K562 (cell line): Measurements from ENCODE around the gene WDR27. TPM values are rescaled to one million over a fixed set of nuclear protein-coding genes. Genes with fewer than 3 reads are reported as not detected.
A peak's percentile ranks its signal among the peaks of the same experiment; 100 is the strongest.

Experiments
- CEBPB ChIP-seq: fragments of 450-650 bp; IDR thresholded peaks from 2 replicates; pipeline ENCODE4 v1.6.1; 2016; ENCODE audit warnings: missing genetic modification characterization, missing compliant biosample characterization
- CXXC5 ChIP-seq: fragments of 250-450 bp; sonication (Bioruptor Pico); IDR thresholded peaks from 2 replicates; pipeline ENCODE4 v1.8.0; 2022; ENCODE audit warnings: inconsistent platforms, mild to moderate bottlenecking, moderate library complexity
- HMBOX1 ChIP-seq: sonication (generic); IDR thresholded peaks from 2 replicates; pipeline ENCODE4 v1.6.1; 2016
- L3MBTL2 ChIP-seq: fragments of 450-650 bp; IDR thresholded peaks from 2 replicates; pipeline ENCODE4 v1.6.1; 2016; ENCODE audit warnings: mild to moderate bottlenecking, moderate library complexity
- NR2C1 ChIP-seq, 2 experiments: fragments of 450-650 bp; IDR thresholded peaks; 2 replicates each; pipeline ENCODE4 v1.6.1; 2017; ENCODE audit warnings: mild to moderate bottlenecking in 2 of 2, antibody characterized with exemption in 1 of 2, inconsistent platforms in 1 of 2, missing compliant biosample characterization in 1 of 2, missing genetic modification characterization in 1 of 2
- PHB ChIP-seq: fragments of 250-450 bp; sonication (Bioruptor Pico); IDR thresholded peaks from 2 replicates; pipeline ENCODE4 v1.5.0; 2021
- RNF2 ChIP-seq: sonication (generic); IDR thresholded peaks from 2 replicates; pipeline ENCODE4 v1.6.1; 2016
- SMARCA5 ChIP-seq: fragments of 450-650 bp; IDR thresholded peaks from 2 replicates; pipeline ENCODE4 v1.6.1; 2016
- SMARCE1 ChIP-seq: fragments of 450-650 bp; IDR thresholded peaks from 2 replicates; pipeline ENCODE4 v1.7.1; 2016; ENCODE audit warnings: mild to moderate bottlenecking
- SOX6 ChIP-seq: fragments of 450-650 bp; IDR thresholded peaks from 2 replicates; pipeline ENCODE4 v1.6.1; 2014; ENCODE audit warnings: mild to moderate bottlenecking
- SRF ChIP-seq, 2 experiments: fragments of 250-450, 450-650 bp in 1 of 2; sonication (Bioruptor Pico) in 1 of 2; sonication (generic) in 1 of 2; formaldehyde crosslinking; IDR thresholded peaks; 2 replicates each; pipeline versions ENCODE4 v1.5.0 to v1.5.1; 2020 to 2022; ENCODE audit warnings: mild to moderate bottlenecking in 1 of 2, missing genetic modification reagents in 1 of 2
- TBL1XR1 ChIP-seq, 2 experiments: IDR thresholded peaks; 2 replicates each; pipeline ENCODE4 v1.6.1; 2012; ENCODE audit warnings: improper control_type of control experiment in 2 of 2, low read length in 2 of 2, mild to moderate bottlenecking in 1 of 2
- TCF3 ChIP-seq: sonication (generic); formaldehyde crosslinking; IDR thresholded peaks from 2 replicates; pipeline ENCODE4 v1.4.0; 2020; ENCODE audit warnings: mild to moderate bottlenecking, missing genetic modification reagents
- ZBTB17 ChIP-seq: fragments of 450-650 bp; formaldehyde crosslinking; IDR thresholded peaks from 2 replicates; pipeline ENCODE4 v1.4.0; 2020; ENCODE audit warnings: mild to moderate bottlenecking
- ZNF232 ChIP-seq: sonication (generic); formaldehyde crosslinking; IDR thresholded peaks from 2 replicates; pipeline ENCODE4 v1.8.0; 2022; ENCODE audit warnings: mild to moderate bottlenecking, missing genetic modification reagents
- ZSCAN29 ChIP-seq: fragments of 450-650 bp; IDR thresholded peaks from 2 replicates; pipeline ENCODE4 v1.6.1; 2017
- polyA plus RNA-seq, 8 experiments: library from polyadenylated mRNA; depleted of rRNA in 4 of 8; stranded (reverse) in 5 of 8; unstranded in 3 of 8; fragments of >200 nt; fragmentation: Nextera tagmentation in 2 of 8; fragmentation: Illumina TruSeq in 1 of 8; extraction: Ambion mirVana in 2 of 8; extraction: Trizol in 1 of 8; gene quantifications; 2 replicates each; pipeline versions ENCODE4 v1.2.1 to v1.2.3, GENCODE V29; 2011 to 2014; ENCODE audit warnings: inconsistent platforms in 1 of 8, missing spikeins in 1 of 8
- total RNA-seq, 7 experiments: library from RNA; depleted of rRNA in 6 of 7; stranded (reverse); fragments of >200 nt in 6 of 7; fragmentation: Illumina TruSeq in 2 of 7; extraction: Trizol in 2 of 7; gene quantifications; 2 replicates each; pipeline versions ENCODE4 v1.2.1 to v1.2.3, GENCODE V29; 2011 to 2021; ENCODE audit warnings: low replicate concordance in 1 of 7
- TF ChIP-seq, protein P1 (sequence below): fragments of 450-650 bp; IDR thresholded peaks from 2 replicates; pipeline ENCODE4 v1.6.1; 2016; ENCODE audit warnings: mild to moderate bottlenecking, moderate library complexity

Gene WDR27
- total and polyA plus RNA-seq, 9 of the 15 experiments (the other 6 are each of a cell fraction or from before 2014, with no cell fraction given), result 4.3 to 77.2 (median 22.7) TPM

GRCh38 chr6:169725125-169726048, 23.6 kb upstream of the WDR27 start (continued):
- TF ChIP-seq, protein P1, sequence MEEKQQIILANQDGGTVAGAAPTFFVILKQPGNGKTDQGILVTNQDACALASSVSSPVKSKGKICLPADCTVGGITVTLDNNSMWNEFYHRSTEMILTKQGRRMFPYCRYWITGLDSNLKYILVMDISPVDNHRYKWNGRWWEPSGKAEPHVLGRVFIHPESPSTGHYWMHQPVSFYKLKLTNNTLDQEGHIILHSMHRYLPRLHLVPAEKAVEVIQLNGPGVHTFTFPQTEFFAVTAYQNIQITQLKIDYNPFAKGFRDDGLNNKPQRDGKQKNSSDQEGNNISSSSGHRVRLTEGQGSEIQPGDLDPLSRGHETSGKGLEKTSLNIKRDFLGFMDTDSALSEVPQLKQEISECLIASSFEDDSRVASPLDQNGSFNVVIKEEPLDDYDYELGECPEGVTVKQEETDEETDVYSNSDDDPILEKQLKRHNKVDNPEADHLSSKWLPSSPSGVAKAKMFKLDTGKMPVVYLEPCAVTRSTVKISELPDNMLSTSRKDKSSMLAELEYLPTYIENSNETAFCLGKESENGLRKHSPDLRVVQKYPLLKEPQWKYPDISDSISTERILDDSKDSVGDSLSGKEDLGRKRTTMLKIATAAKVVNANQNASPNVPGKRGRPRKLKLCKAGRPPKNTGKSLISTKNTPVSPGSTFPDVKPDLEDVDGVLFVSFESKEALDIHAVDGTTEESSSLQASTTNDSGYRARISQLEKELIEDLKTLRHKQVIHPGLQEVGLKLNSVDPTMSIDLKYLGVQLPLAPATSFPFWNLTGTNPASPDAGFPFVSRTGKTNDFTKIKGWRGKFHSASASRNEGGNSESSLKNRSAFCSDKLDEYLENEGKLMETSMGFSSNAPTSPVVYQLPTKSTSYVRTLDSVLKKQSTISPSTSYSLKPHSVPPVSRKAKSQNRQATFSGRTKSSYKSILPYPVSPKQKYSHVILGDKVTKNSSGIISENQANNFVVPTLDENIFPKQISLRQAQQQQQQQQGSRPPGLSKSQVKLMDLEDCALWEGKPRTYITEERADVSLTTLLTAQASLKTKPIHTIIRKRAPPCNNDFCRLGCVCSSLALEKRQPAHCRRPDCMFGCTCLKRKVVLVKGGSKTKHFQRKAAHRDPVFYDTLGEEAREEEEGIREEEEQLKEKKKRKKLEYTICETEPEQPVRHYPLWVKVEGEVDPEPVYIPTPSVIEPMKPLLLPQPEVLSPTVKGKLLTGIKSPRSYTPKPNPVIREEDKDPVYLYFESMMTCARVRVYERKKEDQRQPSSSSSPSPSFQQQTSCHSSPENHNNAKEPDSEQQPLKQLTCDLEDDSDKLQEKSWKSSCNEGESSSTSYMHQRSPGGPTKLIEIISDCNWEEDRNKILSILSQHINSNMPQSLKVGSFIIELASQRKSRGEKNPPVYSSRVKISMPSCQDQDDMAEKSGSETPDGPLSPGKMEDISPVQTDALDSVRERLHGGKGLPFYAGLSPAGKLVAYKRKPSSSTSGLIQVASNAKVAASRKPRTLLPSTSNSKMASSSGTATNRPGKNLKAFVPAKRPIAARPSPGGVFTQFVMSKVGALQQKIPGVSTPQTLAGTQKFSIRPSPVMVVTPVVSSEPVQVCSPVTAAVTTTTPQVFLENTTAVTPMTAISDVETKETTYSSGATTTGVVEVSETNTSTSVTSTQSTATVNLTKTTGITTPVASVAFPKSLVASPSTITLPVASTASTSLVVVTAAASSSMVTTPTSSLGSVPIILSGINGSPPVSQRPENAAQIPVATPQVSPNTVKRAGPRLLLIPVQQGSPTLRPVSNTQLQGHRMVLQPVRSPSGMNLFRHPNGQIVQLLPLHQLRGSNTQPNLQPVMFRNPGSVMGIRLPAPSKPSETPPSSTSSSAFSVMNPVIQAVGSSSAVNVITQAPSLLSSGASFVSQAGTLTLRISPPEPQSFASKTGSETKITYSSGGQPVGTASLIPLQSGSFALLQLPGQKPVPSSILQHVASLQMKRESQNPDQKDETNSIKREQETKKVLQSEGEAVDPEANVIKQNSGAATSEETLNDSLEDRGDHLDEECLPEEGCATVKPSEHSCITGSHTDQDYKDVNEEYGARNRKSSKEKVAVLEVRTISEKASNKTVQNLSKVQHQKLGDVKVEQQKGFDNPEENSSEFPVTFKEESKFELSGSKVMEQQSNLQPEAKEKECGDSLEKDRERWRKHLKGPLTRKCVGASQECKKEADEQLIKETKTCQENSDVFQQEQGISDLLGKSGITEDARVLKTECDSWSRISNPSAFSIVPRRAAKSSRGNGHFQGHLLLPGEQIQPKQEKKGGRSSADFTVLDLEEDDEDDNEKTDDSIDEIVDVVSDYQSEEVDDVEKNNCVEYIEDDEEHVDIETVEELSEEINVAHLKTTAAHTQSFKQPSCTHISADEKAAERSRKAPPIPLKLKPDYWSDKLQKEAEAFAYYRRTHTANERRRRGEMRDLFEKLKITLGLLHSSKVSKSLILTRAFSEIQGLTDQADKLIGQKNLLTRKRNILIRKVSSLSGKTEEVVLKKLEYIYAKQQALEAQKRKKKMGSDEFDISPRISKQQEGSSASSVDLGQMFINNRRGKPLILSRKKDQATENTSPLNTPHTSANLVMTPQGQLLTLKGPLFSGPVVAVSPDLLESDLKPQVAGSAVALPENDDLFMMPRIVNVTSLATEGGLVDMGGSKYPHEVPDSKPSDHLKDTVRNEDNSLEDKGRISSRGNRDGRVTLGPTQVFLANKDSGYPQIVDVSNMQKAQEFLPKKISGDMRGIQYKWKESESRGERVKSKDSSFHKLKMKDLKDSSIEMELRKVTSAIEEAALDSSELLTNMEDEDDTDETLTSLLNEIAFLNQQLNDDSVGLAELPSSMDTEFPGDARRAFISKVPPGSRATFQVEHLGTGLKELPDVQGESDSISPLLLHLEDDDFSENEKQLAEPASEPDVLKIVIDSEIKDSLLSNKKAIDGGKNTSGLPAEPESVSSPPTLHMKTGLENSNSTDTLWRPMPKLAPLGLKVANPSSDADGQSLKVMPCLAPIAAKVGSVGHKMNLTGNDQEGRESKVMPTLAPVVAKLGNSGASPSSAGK, result peak; percentile 80
- TF ChIP-seq SMARCA5, result no peak
- TF ChIP-seq L3MBTL2, result peak; percentile 84; the same call in 1 of the 2 replicates
- peak; percentile 82 for TF ChIP-seq SOX6
- TF ChIP-seq PHB (CRISPR knock-in tag), result 0 out of 2 replicates have a peak, but pooled peaks have one; percentile 8
- TF ChIP-seq TBL1XR1 (IDR thresholded peaks at IDR 0.05; ENCODE audit: low read length in 2 of 2), result peak in 1 of 2 experiments; percentile 73; a peak in 2 of 4 replicates
- peak; percentile 80 for TF ChIP-seq ZSCAN29
- TF ChIP-seq ZBTB17, result no peak
- peak; percentile 74 for TF ChIP-seq SMARCE1
- TF ChIP-seq ZNF232, result 0 out of 2 replicates have a peak, but pooled peaks have one; percentile 33
- TF ChIP-seq HMBOX1, result peak; percentile 66; the same call in 1 of the 2 replicates
- TF ChIP-seq SRF (CRISPR knock-in tag; IDR thresholded peaks at IDR 0.05), result no peak
- peak; percentile 72 for TF ChIP-seq CEBPB (tag)
- TF ChIP-seq TCF3 (CRISPR knock-in tag), result peak; percentile 22; the same call in 1 of the 2 replicates
- peak; percentile 49; the same call in 1 of the 2 replicates for TF ChIP-seq NR2C1 (IDR thresholded peaks at IDR 0.05)
- peak; percentile 75; the same call in 1 of the 2 replicates for TF ChIP-seq NR2C1 (tag; IDR thresholded peaks at IDR 0.05)
- TF ChIP-seq CXXC5 (CRISPR knock-in tag), result peak; percentile 76
- peak; percentile 19; the same call in 1 of the 2 replicates for TF ChIP-seq RNF2
